DND-41 (cell line): ENCODE measurements around the gene MED4.
A peak's percentile ranks its signal among the peaks of the same experiment; 100 is the strongest.

Experiments
- ATAC-seq: fragments of 200-7000 bp; cut with Tn5 transposase; 3 replicates; pipeline ENCODE4 v1.9.1; 2021; ENCODE audit warnings: low read depth; ENCODE audit not compliant: insufficient read depth
- DNase-seq: peaks from one replicate; pipeline ENCODE4 v3.0.0-alpha.2; 2020
- H2AFZ ChIP-seq: 2 replicates; pipeline ENCODE4 v1.6.0; 2012; ENCODE audit warnings: low read depth, low read length
- H3K27ac ChIP-seq: 2 replicates; pipeline ENCODE4 v1.5.1; 2012; ENCODE audit warnings: low read length, inconsistent platforms
- H3K27me3 ChIP-seq: fragments of 200-600 bp; sonication (generic); 2 replicates; pipeline ENCODE4 v1.6.0; 2012; ENCODE audit warnings: low read length, mild to moderate bottlenecking, inconsistent platforms; ENCODE audit not compliant: insufficient read depth, poor library complexity
- H3K36me3 ChIP-seq: 2 replicates; pipeline ENCODE4 v1.5.1; 2012; ENCODE audit warnings: low read length, inconsistent platforms; ENCODE audit not compliant: insufficient read depth
- H3K4me1 ChIP-seq: 2 replicates; pipeline ENCODE4 v1.5.1; 2012; ENCODE audit warnings: mild to moderate bottlenecking, low read length; ENCODE audit not compliant: insufficient read depth
- H3K4me2 ChIP-seq: 2 replicates; pipeline ENCODE4 v1.6.0; 2012; ENCODE audit warnings: mild to moderate bottlenecking, moderate library complexity, low read length, inconsistent platforms; ENCODE audit not compliant: insufficient read depth
- H3K4me3 ChIP-seq, 2 experiments: fragments of 200-600 bp in 1 of 2; shearing (Covaris generic) in 1 of 2; 2 replicates each; pipeline ENCODE4 v1.5.1; 2012 to 2016; ENCODE audit warnings: inconsistent platforms in 2 of 2, low read length in 2 of 2, mild to moderate bottlenecking in 2 of 2, low read depth in 1 of 2, moderate library complexity in 1 of 2
- H3K79me2 ChIP-seq: 2 replicates; pipeline ENCODE4 v1.6.0; 2012; ENCODE audit warnings: low read length, inconsistent platforms; ENCODE audit not compliant: insufficient read depth
- H3K9ac ChIP-seq: 2 replicates; pipeline ENCODE4 v1.6.0; 2012; ENCODE audit warnings: low read depth, mild to moderate bottlenecking, inconsistent platforms, low read length, moderate library complexity
- H3K9me3 ChIP-seq: 2 replicates; pipeline ENCODE4 v1.5.1; 2012; ENCODE audit warnings: low read length, moderate library complexity, mild to moderate bottlenecking, inconsistent platforms; ENCODE audit not compliant: insufficient read depth, severe bottlenecking
- H4K20me1 ChIP-seq: 2 replicates; pipeline ENCODE4 v1.6.0; 2012; ENCODE audit warnings: low read length; ENCODE audit not compliant: insufficient read depth
- CTCF ChIP-seq: IDR thresholded peaks from 2 replicates; pipeline ENCODE4 v1.5.1; 2012; ENCODE audit warnings: borderline replicate concordance, low read length, moderate library complexity, mild to moderate bottlenecking; ENCODE audit not compliant: poor library complexity, severe bottlenecking; ENCODE audit errors: extremely low read depth
- EZH2 ChIP-seq: IDR thresholded peaks from 3 replicates; pipeline ENCODE4 v1.6.1; 2012; ENCODE audit warnings: borderline replicate concordance, low read depth, mild to moderate bottlenecking, moderate library complexity, low read length, inconsistent platforms; ENCODE audit not compliant: severe bottlenecking

The MED4 gene

GRCh38 chr13:48108106-48108505, 13.2 kb upstream of the MED4 start:
- no peak overlapping the region for H3K4me3 ChIP-seq
- no peaks in the 10 kb centered on the region for H3K27me3 ChIP-seq
- H2AFZ ChIP-seq = no peak overlapping the region
- TF ChIP-seq CTCF (no peak), EZH2 (no peak)
- H4K20me1 ChIP-seq = no peaks in the 10 kb centered on the region
- H3K9ac ChIP-seq = no peak overlapping the region
- no peaks in the 10 kb centered on the region for H3K9me3 ChIP-seq
- no peak for DNase-seq
- H3K27ac ChIP-seq = no peak overlapping the region
- no peaks in the 10 kb centered on the region for H3K79me2 ChIP-seq
- no peaks in the 10 kb centered on the region for H3K36me3 ChIP-seq
- no peak overlapping the region for H3K4me2 ChIP-seq
- no peaks in the 10 kb centered on the region for H3K4me1 ChIP-seq
- no peak for ATAC-seq

DNA sequence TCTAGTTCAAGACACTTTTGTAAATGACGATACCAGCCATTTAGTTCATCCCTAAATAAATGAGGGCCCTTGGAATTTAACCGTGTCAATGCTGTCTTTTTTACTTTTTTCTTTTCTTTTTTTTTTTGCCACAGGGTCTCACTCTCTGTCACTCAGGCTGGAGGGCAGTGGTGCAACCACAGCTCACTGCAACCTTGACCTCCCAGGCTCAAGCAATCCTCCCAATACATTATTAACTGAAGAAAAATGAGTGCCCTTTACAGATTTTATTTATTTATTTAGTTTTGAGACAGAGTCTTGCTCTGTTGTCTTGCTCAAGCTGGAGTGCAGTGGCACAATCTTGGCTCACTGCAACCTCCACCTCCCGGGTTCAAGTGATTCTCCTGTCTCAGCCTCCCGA, 2.9 kb upstream of the MED4 start:
- Histone ChIP-seq H2AFZ (no peak overlapping the region), H3K9ac (no peak overlapping the region), H3K27me3 (no peaks in the 10 kb centered on the region), H3K4me2 (no peak overlapping the region), H4K20me1 (peaks cover 2% of the 10 kb centered on the region; the same call in 1 of the 2 replicates), H3K27ac (no peak overlapping the region), H3K4me1 (peaks cover 21% of the 10 kb centered on the region), H3K36me3 (no peaks in the 10 kb centered on the region), H3K79me2 (peaks cover 22% of the 10 kb centered on the region), H3K4me3 (no peak overlapping the region), H3K9me3 (peaks cover 2% of the 10 kb centered on the region)
- TF ChIP-seq EZH2 = no peak
- no peak for TF ChIP-seq CTCF
- ATAC-seq (no peak), DNase-seq (no peak)

DNA sequence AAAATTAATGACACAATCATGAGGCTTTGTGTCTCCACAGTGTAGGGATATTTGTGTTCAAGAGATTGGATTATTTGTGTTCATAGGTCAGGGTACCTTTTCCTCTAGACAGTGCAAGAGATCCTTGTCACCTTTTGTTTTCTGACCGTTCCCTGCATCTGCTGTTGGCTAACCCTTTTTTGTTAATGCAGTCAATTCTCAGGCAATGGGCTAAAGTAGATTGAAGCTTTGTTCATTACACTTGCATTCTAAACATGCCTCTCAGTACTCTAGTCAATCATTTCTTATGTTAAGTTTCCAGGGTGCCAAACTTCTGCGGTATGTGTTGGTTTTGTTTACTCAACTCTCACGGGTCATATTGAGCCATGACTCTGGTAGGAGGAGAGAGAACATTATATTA, 1.8 kb upstream of the MED4 start:
- DNase-seq = no peak
- no peak for ATAC-seq

More for the DNA sequence above, 1.8 kb upstream of the MED4 start:
- Histone ChIP-seq H3K36me3 (0 out of 2 replicates have a peak, but pooled peaks cover 4% of the 10 kb centered on the region), H4K20me1 (peaks cover 9% of the 10 kb centered on the region; the same call in 1 of the 2 replicates), H3K4me1 (peaks cover 31% of the 10 kb centered on the region), H3K9me3 (peaks cover 2% of the 10 kb centered on the region), H2AFZ (0 out of 2 replicates have a peak overlapping the region, but pooled peaks have one; percentile 63), H3K9ac (no peak overlapping the region), H3K27ac (no peak overlapping the region), H3K4me2 (no peak overlapping the region), H3K27me3 (no peaks in the 10 kb centered on the region), H3K4me3 (no peak overlapping the region), H3K79me2 (peaks cover 33% of the 10 kb centered on the region)
- no peak for TF ChIP-seq CTCF
- no peak for TF ChIP-seq EZH2
